WTC11 (cell line): Measurements from ENCODE around the gene LRP4.

Experiments used
- CTCF ChIP-seq: fragments of 200-600 bp; IDR thresholded peaks from 2 replicates; pipeline ENCODE4 v1.8.0; 2022; ENCODE audit warnings: antibody characterized with exemption
- MAX ChIP-seq: sonication (generic); formaldehyde crosslinking; IDR thresholded peaks from 2 replicates; pipeline ENCODE4 v1.8.0; 2022; ENCODE audit warnings: mild to moderate bottlenecking, missing genetic modification reagents
- NFYB ChIP-seq: sonication (generic); formaldehyde crosslinking; conservative IDR thresholded peaks from 2 replicates; pipeline ENCODE4 v1.8.0; 2022; ENCODE audit warnings: low read depth, missing genetic modification reagents
- NR2C2 ChIP-seq: sonication (generic); formaldehyde crosslinking; IDR thresholded peaks from 2 replicates; pipeline ENCODE4 v1.8.0; 2022; ENCODE audit warnings: mild to moderate bottlenecking, missing genetic modification reagents
- SP1 ChIP-seq: sonication (generic); formaldehyde crosslinking; conservative IDR thresholded peaks from 2 replicates; pipeline ENCODE4 v1.8.1; 2022; ENCODE audit warnings: missing genetic modification reagents
- USF2 ChIP-seq: sonication (generic); formaldehyde crosslinking; IDR thresholded peaks from 2 replicates; pipeline ENCODE4 v1.8.1; 2023; ENCODE audit warnings: mild to moderate bottlenecking, missing genetic modification reagents, moderate library complexity
- TF ChIP-seq, protein P1 (sequence below): sonication (generic); formaldehyde crosslinking; IDR thresholded peaks from 2 replicates; pipeline ENCODE4 v1.8.1; 2022; ENCODE audit warnings: low read depth, missing genetic modification reagents, borderline replicate concordance
- TF ChIP-seq, protein P2 (sequence below): sonication (generic); formaldehyde crosslinking; IDR thresholded peaks from 2 replicates; pipeline ENCODE4 v1.8.1; 2023; ENCODE audit warnings: mild to moderate bottlenecking, missing genetic modification reagents, moderate library complexity
- TF ChIP-seq, protein P3 (sequence below): sonication (generic); formaldehyde crosslinking; IDR thresholded peaks from 2 replicates; pipeline ENCODE4 v1.8.0; 2022; ENCODE audit warnings: mild to moderate bottlenecking, missing genetic modification reagents
- TF ChIP-seq, protein P4 (sequence below): sonication (generic); formaldehyde crosslinking; IDR thresholded peaks from 2 replicates; pipeline ENCODE4 v1.8.1; 2022; ENCODE audit warnings: mild to moderate bottlenecking, moderate library complexity, missing genetic modification reagents
- TF ChIP-seq, protein P5 (sequence below): sonication (generic); formaldehyde crosslinking; IDR thresholded peaks from 2 replicates; pipeline ENCODE4 v1.8.1; 2023; ENCODE audit warnings: mild to moderate bottlenecking, moderate library complexity, missing genetic modification reagents

- TF ChIP-seq USF2 (CRISPR knock-in tag) (no peak), CTCF (no peak), MAX (CRISPR knock-in tag) (no peak), NR2C2 (CRISPR knock-in tag) (no peak), NFYB (no peak), SP1 (CRISPR knock-in tag) (no peak)
- TF ChIP-seq, protein P1, sequence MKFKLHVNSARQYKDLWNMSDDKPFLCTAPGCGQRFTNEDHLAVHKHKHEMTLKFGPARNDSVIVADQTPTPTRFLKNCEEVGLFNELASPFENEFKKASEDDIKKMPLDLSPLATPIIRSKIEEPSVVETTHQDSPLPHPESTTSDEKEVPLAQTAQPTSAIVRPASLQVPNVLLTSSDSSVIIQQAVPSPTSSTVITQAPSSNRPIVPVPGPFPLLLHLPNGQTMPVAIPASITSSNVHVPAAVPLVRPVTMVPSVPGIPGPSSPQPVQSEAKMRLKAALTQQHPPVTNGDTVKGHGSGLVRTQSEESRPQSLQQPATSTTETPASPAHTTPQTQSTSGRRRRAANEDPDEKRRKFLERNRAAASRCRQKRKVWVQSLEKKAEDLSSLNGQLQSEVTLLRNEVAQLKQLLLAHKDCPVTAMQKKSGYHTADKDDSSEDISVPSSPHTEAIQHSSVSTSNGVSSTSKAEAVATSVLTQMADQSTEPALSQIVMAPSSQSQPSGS, result no peak
- TF ChIP-seq, protein P2, sequence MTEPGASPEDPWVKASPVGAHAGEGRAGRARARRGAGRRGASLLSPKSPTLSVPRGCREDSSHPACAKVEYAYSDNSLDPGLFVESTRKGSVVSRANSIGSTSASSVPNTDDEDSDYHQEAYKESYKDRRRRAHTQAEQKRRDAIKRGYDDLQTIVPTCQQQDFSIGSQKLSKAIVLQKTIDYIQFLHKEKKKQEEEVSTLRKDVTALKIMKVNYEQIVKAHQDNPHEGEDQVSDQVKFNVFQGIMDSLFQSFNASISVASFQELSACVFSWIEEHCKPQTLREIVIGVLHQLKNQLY (CRISPR knock-in tag), result no peak
- TF ChIP-seq, protein P3, sequence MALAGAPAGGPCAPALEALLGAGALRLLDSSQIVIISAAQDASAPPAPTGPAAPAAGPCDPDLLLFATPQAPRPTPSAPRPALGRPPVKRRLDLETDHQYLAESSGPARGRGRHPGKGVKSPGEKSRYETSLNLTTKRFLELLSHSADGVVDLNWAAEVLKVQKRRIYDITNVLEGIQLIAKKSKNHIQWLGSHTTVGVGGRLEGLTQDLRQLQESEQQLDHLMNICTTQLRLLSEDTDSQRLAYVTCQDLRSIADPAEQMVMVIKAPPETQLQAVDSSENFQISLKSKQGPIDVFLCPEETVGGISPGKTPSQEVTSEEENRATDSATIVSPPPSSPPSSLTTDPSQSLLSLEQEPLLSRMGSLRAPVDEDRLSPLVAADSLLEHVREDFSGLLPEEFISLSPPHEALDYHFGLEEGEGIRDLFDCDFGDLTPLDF (CRISPR knock-in tag), result no peak
- TF ChIP-seq, protein P4, sequence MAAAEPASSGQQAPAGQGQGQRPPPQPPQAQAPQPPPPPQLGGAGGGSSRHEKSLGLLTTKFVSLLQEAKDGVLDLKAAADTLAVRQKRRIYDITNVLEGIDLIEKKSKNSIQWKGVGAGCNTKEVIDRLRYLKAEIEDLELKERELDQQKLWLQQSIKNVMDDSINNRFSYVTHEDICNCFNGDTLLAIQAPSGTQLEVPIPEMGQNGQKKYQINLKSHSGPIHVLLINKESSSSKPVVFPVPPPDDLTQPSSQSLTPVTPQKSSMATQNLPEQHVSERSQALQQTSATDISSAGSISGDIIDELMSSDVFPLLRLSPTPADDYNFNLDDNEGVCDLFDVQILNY (CRISPR knock-in tag), result no peak
- TF ChIP-seq, protein P5, sequence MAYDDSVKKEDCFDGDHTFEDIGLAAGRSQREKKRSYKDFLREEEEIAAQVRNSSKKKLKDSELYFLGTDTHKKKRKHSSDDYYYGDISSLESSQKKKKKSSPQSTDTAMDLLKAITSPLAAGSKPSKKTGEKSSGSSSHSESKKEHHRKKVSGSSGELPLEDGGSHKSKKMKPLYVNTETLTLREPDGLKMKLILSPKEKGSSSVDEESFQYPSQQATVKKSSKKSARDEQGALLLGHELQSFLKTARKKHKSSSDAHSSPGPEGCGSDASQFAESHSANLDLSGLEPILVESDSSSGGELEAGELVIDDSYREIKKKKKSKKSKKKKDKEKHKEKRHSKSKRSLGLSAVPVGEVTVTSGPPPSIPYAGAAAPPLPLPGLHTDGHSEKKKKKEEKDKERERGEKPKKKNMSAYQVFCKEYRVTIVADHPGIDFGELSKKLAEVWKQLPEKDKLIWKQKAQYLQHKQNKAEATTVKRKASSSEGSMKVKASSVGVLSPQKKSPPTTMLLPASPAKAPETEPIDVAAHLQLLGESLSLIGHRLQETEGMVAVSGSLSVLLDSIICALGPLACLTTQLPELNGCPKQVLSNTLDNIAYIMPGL, result no peak
Measured at GRCh38 chr11:46888636-46889035, 29.7 kb downstream of the LRP4 start.
